ENCODE measurements around the gene FAHD1. TPM values are rescaled to one million over a fixed set of nuclear protein-coding genes. Genes with fewer than 3 reads are reported as not detected.

Gene FAHD1
- total RNA-seq, 2 experiments from 2014 or later: 15.1 to 32.4 TPM

DNA sequence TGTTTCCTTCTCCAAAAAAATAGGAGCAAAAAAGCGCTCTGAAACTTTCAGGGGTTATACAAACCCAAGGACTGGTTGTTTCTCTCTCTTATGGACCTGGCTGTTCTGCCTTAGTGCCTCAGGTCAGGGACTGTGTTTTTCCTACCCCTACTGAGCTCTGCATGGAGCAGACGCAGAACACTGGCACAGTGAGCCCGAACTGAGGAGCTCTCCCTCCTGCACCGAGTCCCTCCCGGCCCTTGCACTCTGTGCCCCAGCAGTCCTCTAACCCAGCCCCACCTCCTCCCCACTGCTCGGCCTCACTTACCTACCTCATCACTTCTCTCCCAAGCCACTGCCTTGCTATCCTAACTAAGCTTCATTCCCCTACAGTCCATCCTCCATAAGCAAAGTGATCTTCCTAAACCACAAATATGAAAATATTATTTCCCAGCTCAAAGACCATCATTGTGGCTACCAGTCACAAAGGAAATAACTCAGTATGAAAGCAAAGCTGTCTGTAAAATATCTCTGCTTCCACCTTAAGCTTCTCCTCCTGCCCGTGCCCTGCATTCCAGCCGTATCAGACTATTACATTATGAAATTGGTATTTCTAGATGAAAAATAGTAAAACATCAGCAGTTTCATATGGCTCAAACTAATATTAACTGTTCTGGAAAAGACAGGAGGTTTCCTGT lies 31.3 kb downstream of the FAHD1 start:
- H3K4me3 ChIP-seq (ENCODE audit: low read depth, low read length, poor library complexity, severe bottlenecking): no peak overlapping the region
- DNase-seq (ENCODE audit: low spot score): no peak
- no TSS peak for BruUV-seq (replicated peaks)
- no peaks in the 10 kb centered on the region for H4K20me1 ChIP-seq (ENCODE audit: insufficient read depth, low read length)
- no peaks in the 10 kb centered on the region for H3K36me3 ChIP-seq (ENCODE audit: insufficient read depth, low read length)
- H2AFZ ChIP-seq (ENCODE audit: low read length): no peak overlapping the region
- no peaks in the 10 kb centered on the region for H3K79me2 ChIP-seq (ENCODE audit: insufficient read depth, low read depth, low read length)
- intact Hi-C loops (cut with micrococcal nuclease; ENCODE audit: unreplicated experiment): no loop called here
- CTCF ChIA-PET (ENCODE audit: unreplicated experiment): no interaction called here
- TF ChIP-seq, protein P1, sequence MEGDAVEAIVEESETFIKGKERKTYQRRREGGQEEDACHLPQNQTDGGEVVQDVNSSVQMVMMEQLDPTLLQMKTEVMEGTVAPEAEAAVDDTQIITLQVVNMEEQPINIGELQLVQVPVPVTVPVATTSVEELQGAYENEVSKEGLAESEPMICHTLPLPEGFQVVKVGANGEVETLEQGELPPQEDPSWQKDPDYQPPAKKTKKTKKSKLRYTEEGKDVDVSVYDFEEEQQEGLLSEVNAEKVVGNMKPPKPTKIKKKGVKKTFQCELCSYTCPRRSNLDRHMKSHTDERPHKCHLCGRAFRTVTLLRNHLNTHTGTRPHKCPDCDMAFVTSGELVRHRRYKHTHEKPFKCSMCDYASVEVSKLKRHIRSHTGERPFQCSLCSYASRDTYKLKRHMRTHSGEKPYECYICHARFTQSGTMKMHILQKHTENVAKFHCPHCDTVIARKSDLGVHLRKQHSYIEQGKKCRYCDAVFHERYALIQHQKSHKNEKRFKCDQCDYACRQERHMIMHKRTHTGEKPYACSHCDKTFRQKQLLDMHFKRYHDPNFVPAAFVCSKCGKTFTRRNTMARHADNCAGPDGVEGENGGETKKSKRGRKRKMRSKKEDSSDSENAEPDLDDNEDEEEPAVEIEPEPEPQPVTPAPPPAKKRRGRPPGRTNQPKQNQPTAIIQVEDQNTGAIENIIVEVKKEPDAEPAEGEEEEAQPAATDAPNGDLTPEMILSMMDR (conservative IDR thresholded peaks at IDR 0.05; ENCODE audit: low read length): no peak
- no peak for TF ChIP-seq EZH2phosphoT487 (IDR thresholded peaks at IDR 0.05; ENCODE audit: borderline replicate concordance, low read depth, low read length)
- H3K9me3 ChIP-seq (ENCODE audit: low read length): no peaks in the 10 kb centered on the region
- H3K9me2 ChIP-seq (ENCODE audit: insufficient read depth, low read length): no peaks in the 10 kb centered on the region
- H3K4me2 ChIP-seq (ENCODE audit: low read length): no peak overlapping the region
- H3K4me1 ChIP-seq (ENCODE audit: insufficient read depth, low read length, poor library complexity, severe bottlenecking): no peaks in the 10 kb centered on the region
- no peak overlapping the region for H3K27ac ChIP-seq (ENCODE audit: low read depth, low read length, poor library complexity, severe bottlenecking)
- POLR2A ChIA-PET: no interaction called here

DNA sequence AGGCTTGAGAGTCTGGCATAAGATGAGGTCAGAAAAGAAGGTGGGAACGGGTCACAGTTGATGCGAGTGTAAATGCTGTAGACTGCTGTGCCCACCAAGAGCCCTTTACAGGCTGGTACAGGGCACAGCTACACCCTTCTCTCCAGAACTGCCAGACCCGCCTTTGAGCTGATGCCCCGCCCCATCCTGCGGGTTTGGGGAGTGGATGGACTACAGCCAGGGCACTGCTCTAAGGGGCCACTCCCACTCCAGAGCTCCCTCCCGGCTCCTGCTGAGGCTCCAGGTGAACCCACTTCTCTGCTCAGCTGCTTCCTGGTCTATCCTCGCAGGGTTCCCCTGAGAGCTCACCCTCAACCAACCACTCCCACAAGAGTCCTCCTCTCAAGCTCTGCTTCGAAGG lies 32.6 kb downstream of the FAHD1 start:
- Histone ChIP-seq H3K9me3 (ENCODE audit: low read length) (no peaks in the 10 kb centered on the region), H2AFZ (ENCODE audit: low read length) (no peak overlapping the region), H3K9me2 (ENCODE audit: insufficient read depth, low read length) (no peaks in the 10 kb centered on the region), H3K4me3 (ENCODE audit: low read depth, low read length, poor library complexity, severe bottlenecking) (no peak overlapping the region), H3K79me2 (ENCODE audit: insufficient read depth, low read depth, low read length) (no peaks in the 10 kb centered on the region), H4K20me1 (ENCODE audit: insufficient read depth, low read length) (no peaks in the 10 kb centered on the region), H3K27ac (ENCODE audit: low read depth, low read length, poor library complexity, severe bottlenecking) (no peak overlapping the region), H3K4me1 (ENCODE audit: insufficient read depth, low read length, poor library complexity, severe bottlenecking) (no peaks in the 10 kb centered on the region), H3K4me2 (ENCODE audit: low read length) (no peak overlapping the region), H3K36me3 (ENCODE audit: insufficient read depth, low read length) (no peaks in the 10 kb centered on the region)
- no peak for DNase-seq (ENCODE audit: low spot score)
- CTCF ChIA-PET (ENCODE audit: unreplicated experiment): no interaction called here
- POLR2A ChIA-PET: no interaction called here
- no peak for TF ChIP-seq EZH2phosphoT487 (IDR thresholded peaks at IDR 0.05; ENCODE audit: borderline replicate concordance, low read depth, low read length)
- TF ChIP-seq, protein P1 (conservative IDR thresholded peaks at IDR 0.05; ENCODE audit: low read length): no peak
- intact Hi-C loops (cut with micrococcal nuclease; ENCODE audit: unreplicated experiment): no loop called here
- BruUV-seq (replicated peaks): no TSS peak

DNA sequence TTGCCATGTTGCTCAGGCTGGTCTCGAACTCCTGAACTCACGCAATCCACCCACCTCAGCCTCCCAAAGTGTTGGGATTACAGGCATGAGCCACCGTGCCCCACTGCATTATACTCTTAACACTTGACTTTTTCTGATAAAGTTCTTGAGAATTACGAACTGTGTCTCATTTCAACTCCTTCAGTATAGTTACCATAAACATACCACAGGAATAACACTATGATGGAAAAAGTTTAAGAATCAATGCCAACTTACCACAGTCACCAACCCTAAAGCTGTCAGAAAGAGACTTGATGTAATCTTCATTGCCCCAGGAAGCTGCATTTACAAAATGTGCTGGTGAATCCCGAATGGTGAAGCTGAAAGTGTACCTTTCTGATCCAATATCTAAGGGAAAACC lies 34.7 kb downstream of the FAHD1 start:
- no peak overlapping the region for H3K4me3 ChIP-seq (ENCODE audit: low read depth, low read length, poor library complexity, severe bottlenecking)
- TF ChIP-seq EZH2phosphoT487 (IDR thresholded peaks at IDR 0.05; ENCODE audit: borderline replicate concordance, low read depth, low read length): no peak
- TF ChIP-seq, protein P1 (conservative IDR thresholded peaks at IDR 0.05; ENCODE audit: low read length): no peak
- CTCF ChIA-PET (ENCODE audit: unreplicated experiment): no interaction called here
- no peaks in the 10 kb centered on the region for H3K9me3 ChIP-seq (ENCODE audit: low read length)
- H3K4me1 ChIP-seq (ENCODE audit: insufficient read depth, low read length, poor library complexity, severe bottlenecking): no peaks in the 10 kb centered on the region
- no peak overlapping the region for H2AFZ ChIP-seq (ENCODE audit: low read length)
- H4K20me1 ChIP-seq (ENCODE audit: insufficient read depth, low read length): no peaks in the 10 kb centered on the region
- no peak overlapping the region for H3K27ac ChIP-seq (ENCODE audit: low read depth, low read length, poor library complexity, severe bottlenecking)
- no TSS peak for BruUV-seq (replicated peaks)
- POLR2A ChIA-PET: no interaction called here
- H3K9me2 ChIP-seq (ENCODE audit: insufficient read depth, low read length): no peaks in the 10 kb centered on the region
- no peak overlapping the region for H3K4me2 ChIP-seq (ENCODE audit: low read length)
- H3K36me3 ChIP-seq (ENCODE audit: insufficient read depth, low read length): no peaks in the 10 kb centered on the region
- no peak for DNase-seq (ENCODE audit: low spot score)
- no peaks in the 10 kb centered on the region for H3K79me2 ChIP-seq (ENCODE audit: insufficient read depth, low read depth, low read length)
- intact Hi-C loops (cut with micrococcal nuclease; ENCODE audit: unreplicated experiment): no loop called here
